IPS-20b (cell line): ENCODE measurements around the gene FBXW4.

ENCODE experiments used
- H3K27ac ChIP-seq: one replicate; pipeline ENCODE4 v1.5.1; 2013; ENCODE audit warnings: low read length
- H3K27me3 ChIP-seq: 2 replicates; pipeline ENCODE4 v1.6.1; 2013; ENCODE audit warnings: mild to moderate bottlenecking, low read length, inconsistent platforms; ENCODE audit not compliant: insufficient read depth
- H3K36me3 ChIP-seq: 2 replicates; pipeline ENCODE4 v1.6.1; 2013; ENCODE audit warnings: low read depth, mild to moderate bottlenecking, inconsistent platforms, low read length, moderate library complexity; ENCODE audit not compliant: insufficient read depth
- H3K4me1 ChIP-seq: 2 replicates; pipeline ENCODE4 v1.6.1; 2013; ENCODE audit warnings: mild to moderate bottlenecking, control low read depth, inconsistent platforms, low read length, moderate library complexity; ENCODE audit not compliant: insufficient read depth
- H3K4me3 ChIP-seq: 2 replicates; pipeline ENCODE4 v1.5.1; 2013; ENCODE audit warnings: mild to moderate bottlenecking, low read length, inconsistent platforms
- H3K9ac ChIP-seq: 2 replicates; pipeline ENCODE4 v1.6.1; 2013; ENCODE audit warnings: low read depth, mild to moderate bottlenecking, inconsistent platforms, low read length, moderate library complexity
- H3K9me3 ChIP-seq: 2 replicates; pipeline ENCODE4 v1.6.1; 2013; ENCODE audit warnings: mild to moderate bottlenecking, low read depth, low read length, inconsistent platforms; ENCODE audit not compliant: insufficient read depth

FBXW4 gene

GRCh38 chr10:101569622-101570427, 125.1 kb downstream of the FBXW4 start:
- H3K27me3 ChIP-seq = peaks cover 88% of the 10 kb centered on the region
- H3K4me1 ChIP-seq = peaks cover 6% of the 10 kb centered on the region; the same call in 1 of the 2 replicates
- 0 out of 2 replicates have a peak, but pooled peaks cover 7% of the 10 kb centered on the region for H3K9me3 ChIP-seq
- no peak overlapping the region for H3K27ac ChIP-seq
- peak overlapping the region; percentile 52; the same call in 1 of the 2 replicates for H3K9ac ChIP-seq
- H3K36me3 ChIP-seq = no peaks in the 10 kb centered on the region
- peak overlapping the region; percentile 78 for H3K4me3 ChIP-seq

GRCh38 chr10:101569323-101569621, 125.7 kb downstream of the FBXW4 start:
- Histone ChIP-seq H3K9me3 (0 out of 2 replicates have a peak, but pooled peaks cover 7% of the 10 kb centered on the region), H3K9ac (no peak overlapping the region), H3K36me3 (no peaks in the 10 kb centered on the region), H3K4me1 (peaks cover 6% of the 10 kb centered on the region; the same call in 1 of the 2 replicates), H3K27ac (no peak overlapping the region), H3K4me3 (peak overlapping the region; percentile 78; the same call in 1 of the 2 replicates), H3K27me3 (peaks cover 90% of the 10 kb centered on the region)

GRCh38 chr10:101568054-101568745, 126.8 kb downstream of the FBXW4 start:
- Histone ChIP-seq H3K9ac (no peak overlapping the region), H3K4me1 (peaks cover 6% of the 10 kb centered on the region; the same call in 1 of the 2 replicates), H3K36me3 (no peaks in the 10 kb centered on the region), H3K4me3 (no peak overlapping the region), H3K27me3 (peaks cover 84% of the 10 kb centered on the region), H3K9me3 (0 out of 2 replicates have a peak, but pooled peaks cover 7% of the 10 kb centered on the region), H3K27ac (no peak overlapping the region)

- Histone ChIP-seq H3K9ac (no peak overlapping the region), H3K4me3 (no peak overlapping the region), H3K4me1 (peaks cover 6% of the 10 kb centered on the region; the same call in 1 of the 2 replicates), H3K36me3 (no peaks in the 10 kb centered on the region), H3K9me3 (no peaks in the 10 kb centered on the region), H3K27ac (no peak overlapping the region), H3K27me3 (peaks cover 79% of the 10 kb centered on the region)
Measured at GRCh38 chr10:101567165-101568006, 127.6 kb downstream of the FBXW4 start.

GRCh38 chr10:101566333-101567164, 128.4 kb downstream of the FBXW4 start:
- Histone ChIP-seq H3K4me3 (peak overlapping the region; percentile 30; the same call in 1 of the 2 replicates), H3K9ac (no peak overlapping the region), H3K27ac (no peak overlapping the region)

GRCh38 chr10:101565936-101566332, 129.0 kb downstream of the FBXW4 start:
- Histone ChIP-seq H3K36me3 (no peaks in the 10 kb centered on the region), H3K27ac (no peak overlapping the region), H3K27me3 (peaks cover 65% of the 10 kb centered on the region), H3K4me3 (no peak overlapping the region), H3K9me3 (no peaks in the 10 kb centered on the region), H3K9ac (no peak overlapping the region), H3K4me1 (peaks cover 6% of the 10 kb centered on the region; the same call in 1 of the 2 replicates)

More at GRCh38 chr10:101566333-101567164, 128.4 kb downstream of the FBXW4 start:
- Histone ChIP-seq H3K36me3 (no peaks in the 10 kb centered on the region), H3K27me3 (peaks cover 71% of the 10 kb centered on the region), H3K4me1 (peaks cover 6% of the 10 kb centered on the region; the same call in 1 of the 2 replicates), H3K9me3 (no peaks in the 10 kb centered on the region)

- H3K36me3 ChIP-seq = no peaks in the 10 kb centered on the region
- H3K4me1 ChIP-seq = peaks cover 3% of the 10 kb centered on the region; the same call in 1 of the 2 replicates
Measured at GRCh38 chr10:101565370-101565900, 129.5 kb downstream of the FBXW4 start.

GRCh38 chr10:101564490-101564991, 130.4 kb downstream of the FBXW4 start:
- no peaks in the 10 kb centered on the region for H3K9me3 ChIP-seq
- H3K4me3 ChIP-seq = no peak overlapping the region
- no peaks in the 10 kb centered on the region for H3K36me3 ChIP-seq
- no peak overlapping the region for H3K9ac ChIP-seq
- peaks cover 52% of the 10 kb centered on the region for H3K27me3 ChIP-seq
- H3K4me1 ChIP-seq = peaks cover 3% of the 10 kb centered on the region; the same call in 1 of the 2 replicates
- H3K27ac ChIP-seq = no peak overlapping the region

More at GRCh38 chr10:101565370-101565900, 129.5 kb downstream of the FBXW4 start:
- H3K27ac ChIP-seq = no peak overlapping the region
- no peak overlapping the region for H3K9ac ChIP-seq
- H3K27me3 ChIP-seq = peaks cover 60% of the 10 kb centered on the region
- H3K9me3 ChIP-seq = no peaks in the 10 kb centered on the region
- H3K4me3 ChIP-seq = no peak overlapping the region

- peaks cover 3% of the 10 kb centered on the region; the same call in 1 of the 2 replicates for H3K4me1 ChIP-seq
- H3K4me3 ChIP-seq = no peak overlapping the region
- no peak overlapping the region for H3K27ac ChIP-seq
- no peaks in the 10 kb centered on the region for H3K9me3 ChIP-seq
- no peak overlapping the region for H3K9ac ChIP-seq
- peaks cover 43% of the 10 kb centered on the region for H3K27me3 ChIP-seq
- no peaks in the 10 kb centered on the region for H3K36me3 ChIP-seq
Measured at GRCh38 chr10:101563497-101564040, 131.4 kb downstream of the FBXW4 start.

GRCh38 chr10:101563007-101563406, 132.0 kb downstream of the FBXW4 start:
- Histone ChIP-seq H3K36me3 (no peaks in the 10 kb centered on the region), H3K9ac (no peak overlapping the region), H3K4me1 (peaks cover 3% of the 10 kb centered on the region; the same call in 1 of the 2 replicates), H3K27ac (no peak overlapping the region), H3K4me3 (no peak overlapping the region), H3K9me3 (no peaks in the 10 kb centered on the region), H3K27me3 (peaks cover 37% of the 10 kb centered on the region)
